GM12878 (cell line): ENCODE data around the gene ASB4. TPM values are rescaled to one million over a fixed set of nuclear protein-coding genes. Genes with fewer than 3 reads are reported as not detected.

ENCODE experiments used
- ATAC-seq: fragments of 200-7000 bp; cut with Tn5 transposase; 3 replicates; pipeline ENCODE4 v1.9.1; 2020; ENCODE audit warnings: mild to moderate bottlenecking, moderate library complexity
- BruUV-seq: library from RNA; stranded (reverse); fragments of 400-500 nt; replicated peaks from 2 replicates; lab custom pipeline; 2021; lab: Mats Ljungman, UMichigan
- CTCF ChIA-PET: fragments of 300-600 bp; sonication (Branson Sonifier 250); formaldehyde crosslinking; extraction: SDS; loops from one replicate; lab custom pipeline; 2021; ENCODE audit warnings: inconsistent platforms; lab: Yijun Ruan, JAX
- POLR2A ChIA-PET: fragments of 350-600 bp; formaldehyde crosslinking; extraction: SDS; loops from one replicate; lab custom pipeline; 2021; ENCODE audit warnings: inconsistent platforms; lab: Charles Lee
- RAD21 ChIA-PET: fragments of 300-600 bp; sonication (Branson Sonifier 250); formaldehyde crosslinking; loops from one replicate; lab custom pipeline; 2023; ENCODE audit warnings: antibody characterized with exemption; ENCODE audit not compliant: unreplicated experiment; lab: Charles Lee
- SMC1A ChIA-PET: fragments of 300-600 bp; sonication (Branson Sonifier 250); formaldehyde crosslinking; loops from one replicate; lab custom pipeline; 2023; ENCODE audit not compliant: unreplicated experiment, uncharacterized antibody; lab: Charles Lee
- DNase-seq: peaks from one replicate; pipeline ENCODE4 v3.0.0-alpha.2; 2011; ENCODE audit warnings: low read depth, low spot score
- FAIRE-seq: peaks from 3 replicates; lab custom pipeline; 2011; peaks lifted over from hg19 to GRCh38; lab: Jason Lieb, UNC
- H2AFZ ChIP-seq: 2 replicates; pipeline ENCODE4 v1.6.0; 2011; ENCODE audit warnings: low read depth, low read length, control low read depth; ENCODE audit not compliant: control insufficient read depth
- H3K27ac ChIP-seq: 2 replicates; pipeline ENCODE4 v1.5.1; 2011; ENCODE audit warnings: control low read depth; ENCODE audit not compliant: control insufficient read depth, insufficient read depth
- H3K27me3 ChIP-seq, 2 experiments: replicated peaks in 1 of 2; 2 replicates each; pipeline versions ENCODE4 v1.6.0 to v1.6.1; 2011; ENCODE audit warnings: low read length in 1 of 2; ENCODE audit not compliant: control insufficient read depth in 2 of 2, insufficient read depth in 2 of 2
- H3K36me3 ChIP-seq, 2 experiments: 2 replicates each; pipeline ENCODE4 v1.5.1; 2011; ENCODE audit warnings: low read length in 1 of 2; ENCODE audit not compliant: control insufficient read depth in 2 of 2, insufficient read depth in 2 of 2
- H3K4me1 ChIP-seq: 2 replicates; pipeline ENCODE4 v1.6.1; 2011; ENCODE audit warnings: mild to moderate bottlenecking, low read length, moderate library complexity, mixed read lengths; ENCODE audit not compliant: control insufficient read depth, insufficient read depth
- H3K4me2 ChIP-seq: 2 replicates; pipeline ENCODE4 v1.6.0; 2011; ENCODE audit warnings: control low read depth; ENCODE audit not compliant: control insufficient read depth, insufficient read depth
- H3K4me3 ChIP-seq: fragments of 200-600 bp; sonication (generic); 2 replicates; pipeline ENCODE4 v1.5.1; 2016
- H3K79me2 ChIP-seq: 2 replicates; pipeline ENCODE4 v1.6.0; 2011; ENCODE audit warnings: low read length; ENCODE audit not compliant: control insufficient read depth, insufficient read depth
- H3K9ac ChIP-seq: 2 replicates; pipeline ENCODE4 v1.8.0; 2011; ENCODE audit warnings: low read length, control low read depth, mixed read lengths; ENCODE audit not compliant: control insufficient read depth, insufficient read depth
- H3K9me3 ChIP-seq: replicated peaks from 3 replicates; pipeline ENCODE4 v1.5.1; 2011; ENCODE audit warnings: mild to moderate bottlenecking, low read length; ENCODE audit not compliant: control insufficient read depth, insufficient read depth
- H4K20me1 ChIP-seq: 2 replicates; pipeline ENCODE4 v1.6.0; 2011; ENCODE audit not compliant: control insufficient read depth, insufficient read depth
- ASH2L ChIP-seq: fragments of 300-600, 200-600 bp; sonication (generic); IDR thresholded peaks from 2 replicates; pipeline ENCODE4 v1.6.1; 2017; ENCODE audit warnings: low read depth, mild to moderate bottlenecking, borderline replicate concordance
- BCLAF1 ChIP-seq: fragments of 450-650 bp; IDR thresholded peaks from 2 replicates; pipeline ENCODE4 v1.6.1; 2017; ENCODE audit warnings: antibody characterized with exemption, mild to moderate bottlenecking, moderate library complexity
- IKZF1 ChIP-seq: fragments of 450-650 bp; conservative IDR thresholded peaks from 2 replicates; pipeline ENCODE4 v1.6.1; 2017; ENCODE audit warnings: antibody characterized with exemption, mild to moderate bottlenecking
- REST ChIP-seq: IDR thresholded peaks from 2 replicates; pipeline ENCODE4 v1.6.1; 2012; ENCODE audit warnings: mild to moderate bottlenecking, low read depth, low read length
- SPI1 ChIP-seq: IDR thresholded peaks from 2 replicates; pipeline ENCODE4 v1.6.1; 2011; ENCODE audit warnings: low read depth, mild to moderate bottlenecking, low read length, moderate library complexity, borderline replicate concordance; ENCODE audit not compliant: insufficient read depth
- ZZZ3 ChIP-seq: IDR thresholded peaks from 2 replicates; pipeline ENCODE4 v1.6.1; 2011; ENCODE audit warnings: low read depth; ENCODE audit not compliant: control insufficient read depth, insufficient read length
- WGBS: methylation state at CpG from one replicate; pipeline ENCODE4 v1.1.6; 2016; ENCODE audit warnings: low lambda C conversion rate; ENCODE audit not compliant: insufficient replicate concordance, insufficient coverage; ENCODE audit errors: missing lambda C conversion rate; 5-methylcytosine and 5-hydroxymethylcytosine counted together
- in situ Hi-C: fragments of 300-500 bp; cut with MboI; formaldehyde crosslinking; loops from 9 replicates; pipeline ENCODE4 v1.14.3; 2018; ENCODE audit warnings: mixed read lengths
- intact Hi-C: fragments of 100-400 bp; cut with micrococcal nuclease; formaldehyde crosslinking; loops from one replicate; pipeline ENCODE4 v1.14.2; 2022; ENCODE audit not compliant: unreplicated experiment
- polyA plus RNA-seq, 11 experiments: library from polyadenylated mRNA; depleted of rRNA in 4 of 11; unstranded in 6 of 11; stranded (reverse) in 5 of 11; fragments of >200 nt; fragmentation: Nextera tagmentation in 4 of 11; fragmentation: Illumina TruSeq in 1 of 11; extraction: Ambion mirVana in 4 of 11; extraction: Trizol in 1 of 11; gene quantifications; 1 replicate in 1 of 11; 2 replicates in 10 of 11; pipeline versions ENCODE4 v1.2.1 to v1.2.3, GENCODE V29; 2011 to 2016; ENCODE audit warnings: inconsistent platforms in 2 of 11, missing spikeins in 2 of 11, low read depth in 1 of 11
- total RNA-seq, 4 experiments: library from RNA; depleted of rRNA in 3 of 4; stranded (reverse); fragments of >200 nt in 3 of 4; fragmentation: Illumina TruSeq in 1 of 4; extraction: Trizol in 1 of 4; gene quantifications; 2 replicates each; pipeline versions ENCODE4 v1.2.1 to v1.2.3, GENCODE V29; 2013 to 2021

The ASB4 gene
- total and polyA plus RNA-seq, 10 of the 15 experiments (the other 5 are each of a cell fraction or from before 2014, with no cell fraction given), result 0.12 to 1.1 TPM; not detected in 8

- SMC1A ChIA-PET, result interaction anchor here (1.0 to 23.7 kb wide), 23 partner anchors 11 to 343 kb away, joined by 3 to 448 read pairs (median 6); partner anchors contain the start of gene DYNC1I1
- in situ Hi-C loops, result no loop called here
- no peak for FAIRE-seq
Observed at GRCh38 chr7:95527776-95528250, 42.1 kb downstream of the ASB4 start.

More at GRCh38 chr7:95527776-95528250, 42.1 kb downstream of the ASB4 start:
- no peak for DNase-seq
- WGBS, result 54% methylated on average over 23 of the region's 23 CpGs
- CTCF ChIA-PET, result interaction anchor here (0.9 to 17.8 kb wide), 17 partner anchors 11 to 343 kb away, joined by 3 to 655 read pairs (median 8); no protein-coding TSS in a partner anchor
- intact Hi-C loops, result loop anchor here (1.0 kb wide), 2 partner anchors 158 to 162 kb away; no protein-coding TSS in a partner anchor
- BruUV-seq, result no TSS peak
- Histone ChIP-seq H3K79me2 (no peaks in the 10 kb centered on the region), H2AFZ (no peak overlapping the region), H4K20me1 (no peaks in the 10 kb centered on the region), H3K36me3 (no peaks in the 10 kb centered on the region), H3K4me1 (no peaks in the 10 kb centered on the region), H3K27me3 (no peaks in the 10 kb centered on the region), H3K9me3 (no peaks in the 10 kb centered on the region), H3K4me2 (no peak overlapping the region), H3K9ac (no peak overlapping the region), H3K27ac (no peak overlapping the region), H3K4me3 (no peak overlapping the region)
- TF ChIP-seq ZZZ3 (no peak), IKZF1 (0 out of 2 replicates have a peak, but pooled peaks have one; percentile 2), REST (no peak), ASH2L (no peak), BCLAF1 (no peak), SPI1 (no peak)
- RAD21 ChIA-PET, result interaction anchor here (0.7 to 8.2 kb wide), 13 partner anchors 11 to 343 kb away, joined by 3 to 207 read pairs (median 5); no protein-coding TSS in a partner anchor
- no peak; the same call in 2 of the 3 replicates for ATAC-seq
- POLR2A ChIA-PET, result interaction anchor here (1.0 to 1.1 kb wide), 3 partner anchors 16 to 162 kb away, joined by 3 to 4 read pairs (median 3); no protein-coding TSS in a partner anchor
